H1 (cell line): ENCODE data around the gene METRNL. TPM values are rescaled to one million over a fixed set of nuclear protein-coding genes. Genes with fewer than 3 reads are reported as not detected.

Experiments used
- SIN3A ChIP-seq, 2 experiments: IDR thresholded peaks in 1 of 2; conservative IDR thresholded peaks in 1 of 2; 2 replicates each; pipeline ENCODE4 v1.6.1; 2011 to 2012; ENCODE audit warnings: low read length in 2 of 2, improper control_type of control experiment in 1 of 2, low read depth in 1 of 2, mild to moderate bottlenecking in 1 of 2
- TCF12 ChIP-seq: IDR thresholded peaks from 2 replicates; pipeline ENCODE4 v1.6.1; 2011; ENCODE audit warnings: low read depth, mild to moderate bottlenecking, low read length
- polyA plus RNA-seq, 7 experiments: library from polyadenylated mRNA; depleted of rRNA in 3 of 7; stranded (reverse) in 5 of 7; unstranded in 2 of 7; fragments of >200 nt in 5 of 7; fragments of 200-250 nt in 2 of 7; gene quantifications; 1 replicate in 5 of 7; 2 replicates in 1 of 7; 4 replicates in 1 of 7; pipeline versions ENCODE4 v1.2.1 to v1.2.3, GENCODE V29; 2011 to 2013; ENCODE audit warnings: missing spikeins in 2 of 7, mixed read lengths in 2 of 7
- total RNA-seq: library from RNA; stranded (reverse); fragmentation: NEBNext Ultra II Directional; extraction: Animal tissue kit (Norgen Biotek cat#: 25700); gene quantifications from 2 replicates; pipeline ENCODE4 v1.2.1, GENCODE V29; 2021

The METRNL gene
- total and polyA plus RNA-seq, 2 of the 8 experiments (the other 6 are each of a cell fraction or from before 2014, with no cell fraction given), result 13.9 to 14.2 TPM

DNA sequence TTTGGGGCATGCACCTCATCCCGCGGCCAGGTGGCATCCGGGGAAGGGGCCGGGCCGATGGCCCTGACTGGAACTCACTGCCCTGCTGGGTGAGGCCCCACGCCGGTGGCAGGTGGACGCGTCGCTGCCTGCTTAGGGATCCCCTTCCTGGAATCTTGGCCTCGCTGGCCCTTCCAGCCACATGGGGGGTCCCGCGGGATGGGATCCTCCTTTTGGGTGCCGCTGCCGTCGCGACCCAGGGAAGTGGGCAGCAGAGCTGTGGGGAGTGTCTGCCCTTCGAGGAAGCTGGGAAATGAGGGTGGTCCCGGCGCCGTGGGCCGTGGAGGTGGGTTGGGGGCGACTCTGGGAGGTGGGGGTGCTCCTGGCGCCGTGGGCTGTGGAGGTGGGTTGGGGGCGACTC is 12.8 kb downstream of the METRNL start (continued):
- TF ChIP-seq SIN3A (conservative IDR thresholded peaks at IDR 0.05 in 1 of 2, IDR thresholded peaks at IDR 0.05 in 1 of 2; ENCODE audit: low read depth in 1 of 2, low read length in 2 of 2) (no peak), TCF12 (no peak)
